KMS-11 (cell line): Measurements from ENCODE around the gene RAB3IP.

ENCODE experiments used
- H2AFZ ChIP-seq: fragments of 200-600 bp; sonication (generic); 2 replicates; pipeline ENCODE4 v1.6.1; 2016; ENCODE audit warnings: antibody characterized with exemption, mixed run types, low read depth
- H3K27ac ChIP-seq: fragments of 200-600 bp; sonication (generic); 2 replicates; pipeline ENCODE4 v1.6.1; 2016; ENCODE audit warnings: mild to moderate bottlenecking, mixed run types
- H3K27me3 ChIP-seq: fragments of 200-600 bp; sonication (generic); 2 replicates; pipeline ENCODE4 v1.6.1; 2017; ENCODE audit warnings: mild to moderate bottlenecking, low read depth, mixed run types, moderate library complexity; ENCODE audit not compliant: insufficient read depth
- H3K36me3 ChIP-seq: fragments of 200-600 bp; sonication (generic); 2 replicates; pipeline ENCODE4 v1.6.1; 2017; ENCODE audit warnings: mild to moderate bottlenecking, mixed run types; ENCODE audit not compliant: insufficient read depth
- H3K4me1 ChIP-seq: fragments of 200-600 bp; sonication (generic); 2 replicates; pipeline ENCODE4 v1.6.1; 2016; ENCODE audit warnings: mild to moderate bottlenecking, low read depth, mixed run types; ENCODE audit not compliant: poor library complexity, severe bottlenecking
- H3K4me2 ChIP-seq: fragments of 200-600 bp; sonication (generic); 2 replicates; pipeline ENCODE4 v1.7.0; 2016; ENCODE audit warnings: mild to moderate bottlenecking, mixed run types
- H3K4me3 ChIP-seq: fragments of 200-600 bp; sonication (generic); IDR thresholded peaks from 2 replicates; pipeline ENCODE4 v1.6.1; 2017; ENCODE audit warnings: low read depth, low read length, mixed read lengths; ENCODE audit not compliant: insufficient read depth
- H3K79me2 ChIP-seq: fragments of 200-600 bp; sonication (generic); 2 replicates; pipeline ENCODE4 v1.6.1; 2016; ENCODE audit warnings: low read depth, mixed run types; ENCODE audit not compliant: insufficient read depth
- H3K9ac ChIP-seq: fragments of 200-600 bp; sonication (generic); 2 replicates; pipeline ENCODE4 v1.6.1; 2016; ENCODE audit warnings: mild to moderate bottlenecking, mixed run types
- H4K20me1 ChIP-seq: fragments of 200-600 bp; sonication (generic); 2 replicates; pipeline ENCODE4 v1.6.1; 2016; ENCODE audit warnings: mild to moderate bottlenecking, mixed run types; ENCODE audit not compliant: insufficient read depth
- TF ChIP-seq, protein P1 (sequence below): fragments of 200-600 bp; sonication (generic); conservative IDR thresholded peaks from 2 replicates; pipeline ENCODE4 v1.6.1; 2017; ENCODE audit warnings: low read depth, mild to moderate bottlenecking, antibody characterized with exemption, low read length, moderate library complexity, mixed read lengths

Gene RAB3IP

DNA sequence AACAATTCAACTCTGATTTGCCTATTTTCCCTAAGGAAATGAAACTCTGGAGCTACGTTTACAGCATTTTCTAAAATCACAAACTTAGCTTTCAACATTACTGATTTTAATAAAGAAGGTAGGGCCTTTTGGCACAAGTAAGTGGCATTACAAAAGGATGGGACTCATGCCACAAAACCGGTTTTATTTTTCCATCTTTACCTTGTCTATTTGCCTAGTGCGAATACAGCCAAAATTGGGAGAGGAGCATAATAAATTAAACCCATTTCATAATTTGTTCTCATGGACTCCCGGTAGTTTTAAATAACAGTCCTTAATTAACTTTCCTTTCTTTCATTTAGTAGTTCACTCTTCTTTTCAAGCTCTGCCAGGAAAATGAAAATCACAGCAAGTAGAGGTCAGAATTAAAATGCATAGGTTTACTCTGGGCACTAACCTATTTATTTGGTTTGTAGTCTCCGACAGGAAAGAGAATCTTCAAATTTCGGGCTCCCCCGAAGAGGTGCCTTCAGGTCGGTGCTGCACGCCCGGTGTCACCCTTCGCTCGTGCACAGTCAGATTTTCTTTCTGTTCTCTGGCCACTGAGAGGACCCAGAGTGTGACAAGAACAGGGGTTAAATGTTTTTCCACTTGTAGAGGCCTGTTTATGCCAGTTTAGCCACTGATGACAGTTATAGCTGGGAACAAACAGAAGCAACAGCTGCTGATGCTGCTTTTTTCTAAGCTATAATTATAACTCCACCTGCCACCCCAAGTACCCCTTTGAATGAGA is 39.7 kb upstream of the RAB3IP start, which contains the start of gene BEST3:
BEST3 (minus strand) TSS at position 535 of the 772 bp plus-strand sequence. CDS start 1,505 bp downstream, outside the sequence.
- TF ChIP-seq, protein P1, sequence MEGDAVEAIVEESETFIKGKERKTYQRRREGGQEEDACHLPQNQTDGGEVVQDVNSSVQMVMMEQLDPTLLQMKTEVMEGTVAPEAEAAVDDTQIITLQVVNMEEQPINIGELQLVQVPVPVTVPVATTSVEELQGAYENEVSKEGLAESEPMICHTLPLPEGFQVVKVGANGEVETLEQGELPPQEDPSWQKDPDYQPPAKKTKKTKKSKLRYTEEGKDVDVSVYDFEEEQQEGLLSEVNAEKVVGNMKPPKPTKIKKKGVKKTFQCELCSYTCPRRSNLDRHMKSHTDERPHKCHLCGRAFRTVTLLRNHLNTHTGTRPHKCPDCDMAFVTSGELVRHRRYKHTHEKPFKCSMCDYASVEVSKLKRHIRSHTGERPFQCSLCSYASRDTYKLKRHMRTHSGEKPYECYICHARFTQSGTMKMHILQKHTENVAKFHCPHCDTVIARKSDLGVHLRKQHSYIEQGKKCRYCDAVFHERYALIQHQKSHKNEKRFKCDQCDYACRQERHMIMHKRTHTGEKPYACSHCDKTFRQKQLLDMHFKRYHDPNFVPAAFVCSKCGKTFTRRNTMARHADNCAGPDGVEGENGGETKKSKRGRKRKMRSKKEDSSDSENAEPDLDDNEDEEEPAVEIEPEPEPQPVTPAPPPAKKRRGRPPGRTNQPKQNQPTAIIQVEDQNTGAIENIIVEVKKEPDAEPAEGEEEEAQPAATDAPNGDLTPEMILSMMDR: no peak
- Histone ChIP-seq H3K4me3 (no peak within 1 kb of the TSS), H3K79me2 (no peaks in the 10 kb centered on the region; the same call in 1 of the 2 replicates), H3K4me1 (peaks cover 37% of the 10 kb centered on the region), H3K27ac (peak within 1 kb of the TSS; percentile 64), H4K20me1 (no peaks in the 10 kb centered on the region), H3K36me3 (no peaks in the 10 kb centered on the region), H3K4me2 (peak within 1 kb of the TSS; percentile 61), H3K9ac (peak within 1 kb of the TSS; percentile 58), H3K27me3 (no peaks in the 10 kb centered on the region), H2AFZ (peak within 1 kb of the TSS; percentile 80)

DNA sequence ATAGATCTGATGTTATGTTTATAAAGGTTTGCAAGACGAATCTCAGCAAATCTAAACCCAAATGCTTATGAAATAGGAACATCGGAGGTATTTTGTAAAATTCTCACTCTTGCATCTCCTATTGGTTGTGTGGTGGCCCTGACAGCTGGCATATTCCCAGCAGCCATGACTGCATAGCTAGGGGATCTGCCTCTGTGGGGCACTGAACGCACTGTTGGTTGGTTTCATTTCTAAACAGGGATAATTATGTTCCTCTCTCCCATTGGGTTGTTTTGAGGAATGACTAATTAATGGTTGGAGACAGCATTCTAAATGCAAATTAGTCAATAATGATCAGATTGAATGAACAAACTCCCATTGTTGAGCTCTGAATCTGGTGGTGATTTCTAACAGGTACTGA is 36.8 kb upstream of the RAB3IP start:
- no peak overlapping the region for H2AFZ ChIP-seq
- no peaks in the 10 kb centered on the region; the same call in 1 of the 2 replicates for H3K79me2 ChIP-seq
- H3K4me1 ChIP-seq: peaks cover 36% of the 10 kb centered on the region
- TF ChIP-seq, protein P1: no peak
- no peak overlapping the region for H3K4me3 ChIP-seq
- no peak overlapping the region for H3K4me2 ChIP-seq
- no peak overlapping the region for H3K27ac ChIP-seq
- H3K36me3 ChIP-seq: no peaks in the 10 kb centered on the region
- no peaks in the 10 kb centered on the region for H4K20me1 ChIP-seq
- H3K9ac ChIP-seq: no peak overlapping the region
- no peaks in the 10 kb centered on the region for H3K27me3 ChIP-seq

DNA sequence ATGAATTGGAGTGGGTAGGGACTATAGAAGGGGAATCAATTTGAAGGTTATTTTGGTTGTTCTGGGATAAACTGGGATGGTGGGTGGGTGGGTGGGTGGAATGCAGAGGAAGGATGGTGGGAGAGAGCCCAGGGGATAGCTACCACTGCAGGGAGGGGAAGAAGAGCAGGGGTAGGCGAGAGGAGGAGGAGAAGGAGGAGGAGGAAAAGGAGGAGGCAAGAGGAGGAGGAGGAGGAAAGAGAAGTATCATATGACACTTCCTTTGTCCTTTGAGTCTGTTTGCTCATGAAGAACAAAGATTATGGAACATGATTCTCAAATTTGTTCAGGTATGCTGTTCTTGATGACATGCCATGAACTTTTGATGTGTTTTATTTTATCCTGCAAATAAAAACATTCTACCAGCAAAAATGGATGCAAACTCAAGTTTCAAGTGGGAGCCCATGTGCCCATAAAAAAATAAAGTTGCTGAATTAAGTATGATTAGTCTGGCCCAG is 35.5 kb upstream of the RAB3IP start:
- Histone ChIP-seq H3K27ac (no peak overlapping the region), H3K4me3 (no peak overlapping the region), H3K36me3 (no peaks in the 10 kb centered on the region), H3K27me3 (no peaks in the 10 kb centered on the region), H3K4me2 (no peak overlapping the region), H2AFZ (no peak overlapping the region), H3K9ac (no peak overlapping the region), H3K79me2 (no peaks in the 10 kb centered on the region), H3K4me1 (peaks cover 29% of the 10 kb centered on the region), H4K20me1 (no peaks in the 10 kb centered on the region)
- TF ChIP-seq, protein P1: no peak

DNA sequence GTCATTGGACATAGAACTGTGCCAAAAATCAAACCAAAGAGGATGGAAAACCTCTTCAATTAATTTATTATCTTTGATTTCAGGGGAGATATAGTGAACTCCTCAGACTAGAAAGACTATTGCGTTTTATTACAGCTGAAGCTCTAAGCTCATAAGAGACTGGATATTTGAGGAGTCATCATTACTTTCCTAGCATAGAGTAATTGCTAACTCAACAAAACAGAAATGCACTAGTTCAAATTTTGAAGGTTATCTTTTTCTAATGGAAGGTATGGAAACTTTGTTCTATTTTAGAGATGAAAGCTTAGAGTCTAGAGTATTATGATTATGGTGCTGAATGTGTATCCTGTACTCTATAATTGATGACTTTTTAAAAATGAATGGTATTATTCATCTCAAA is 34.3 kb upstream of the RAB3IP start:
- Histone ChIP-seq H3K4me1 (peaks cover 17% of the 10 kb centered on the region), H3K27ac (no peak overlapping the region), H3K36me3 (no peaks in the 10 kb centered on the region), H3K4me3 (no peak overlapping the region), H3K27me3 (no peaks in the 10 kb centered on the region), H3K79me2 (no peaks in the 10 kb centered on the region), H4K20me1 (no peaks in the 10 kb centered on the region), H2AFZ (no peak overlapping the region), H3K4me2 (no peak overlapping the region), H3K9ac (no peak overlapping the region)
- TF ChIP-seq, protein P1: no peak
